Islet precursor cell (in vitro differentiated cells): ENCODE results near the gene PKP4.
A peak's percentile ranks its signal among the peaks of the same experiment; 100 is the strongest.

ENCODE experiments used
- DNase-seq: peaks from one replicate; pipeline ENCODE4 v3.0.0-alpha.2; 2018

PKP4 gene

GRCh38 chr2:158659483-158659882, 202.7 kb downstream of the PKP4 start:
- no peak for DNase-seq

GRCh38 chr2:158661231-158661630, 204.5 kb downstream of the PKP4 start:
- DNase-seq, result no peak

- no peak for DNase-seq
Observed at GRCh38 chr2:158662421-158662820, 205.7 kb downstream of the PKP4 start.

DNA sequence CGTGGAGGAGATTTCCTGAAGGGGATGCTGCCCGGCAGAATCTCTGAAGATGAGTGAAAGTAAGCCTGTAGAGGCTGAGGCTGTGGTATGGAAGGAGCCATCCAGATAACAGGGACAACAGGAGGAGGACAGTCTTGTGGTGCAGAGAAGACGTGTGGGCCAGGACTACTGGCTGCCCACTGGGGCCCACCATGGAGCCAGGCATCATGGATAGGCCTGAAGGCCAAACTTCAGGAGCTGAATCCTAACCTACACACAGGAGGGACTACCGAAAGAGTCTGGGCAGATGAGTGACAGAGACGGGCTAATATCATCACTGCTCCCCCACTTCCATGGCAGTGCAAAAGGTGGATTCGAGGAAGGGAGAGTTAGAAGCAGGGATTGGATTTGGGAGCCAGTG, 207.0 kb downstream of the PKP4 start:
- DNase-seq, result no peak

GRCh38 chr2:158664987-158665386, 208.2 kb downstream of the PKP4 start:
- DNase-seq, result no peak

GRCh38 chr2:158665536-158666302, 209.0 kb downstream of the PKP4 start:
- DNase-seq, result no peak

DNA sequence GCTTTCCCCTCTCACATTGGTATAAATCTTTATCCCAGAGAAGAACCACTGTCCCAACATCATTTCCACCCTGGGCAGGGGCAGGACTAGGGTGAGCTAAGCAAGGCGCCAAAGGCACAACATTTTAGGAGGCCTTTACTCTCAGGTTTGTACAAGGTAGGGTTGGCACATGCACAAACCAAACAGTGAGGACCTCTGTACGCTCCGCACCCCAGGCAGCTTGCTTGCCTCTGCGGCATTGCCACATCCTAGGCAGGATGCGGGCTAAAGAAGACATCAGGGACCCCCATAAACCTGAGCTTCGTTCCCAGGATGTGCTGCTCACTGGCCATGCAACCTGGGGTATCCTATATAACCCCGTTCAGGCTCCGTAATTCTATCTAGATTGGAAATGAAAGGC, 210.2 kb downstream of the PKP4 start:
- DNase-seq, result no peak

DNA sequence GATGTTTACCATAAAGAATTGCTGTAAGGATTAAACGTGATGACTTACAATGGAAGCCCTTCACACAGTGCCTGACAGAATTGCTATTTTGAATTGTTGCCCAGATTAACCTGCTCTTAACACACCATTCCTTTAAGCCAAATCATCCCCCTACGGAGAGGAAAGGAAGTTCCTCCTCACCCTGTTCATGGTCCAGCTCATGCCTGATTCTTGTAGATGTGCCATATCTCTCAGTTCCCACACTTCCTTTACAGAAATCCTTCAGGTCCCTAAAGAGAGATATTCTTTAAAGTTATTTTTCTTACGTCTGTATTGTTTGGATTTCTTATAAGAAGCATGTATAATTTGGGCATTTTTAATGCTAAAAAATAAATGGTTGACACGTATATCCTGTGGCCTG, 210.8 kb downstream of the PKP4 start:
- DNase-seq, result no peak

- DNase-seq, result no peak
Observed at GRCh38 chr2:158668001-158668765, 211.4 kb downstream of the PKP4 start.

DNA sequence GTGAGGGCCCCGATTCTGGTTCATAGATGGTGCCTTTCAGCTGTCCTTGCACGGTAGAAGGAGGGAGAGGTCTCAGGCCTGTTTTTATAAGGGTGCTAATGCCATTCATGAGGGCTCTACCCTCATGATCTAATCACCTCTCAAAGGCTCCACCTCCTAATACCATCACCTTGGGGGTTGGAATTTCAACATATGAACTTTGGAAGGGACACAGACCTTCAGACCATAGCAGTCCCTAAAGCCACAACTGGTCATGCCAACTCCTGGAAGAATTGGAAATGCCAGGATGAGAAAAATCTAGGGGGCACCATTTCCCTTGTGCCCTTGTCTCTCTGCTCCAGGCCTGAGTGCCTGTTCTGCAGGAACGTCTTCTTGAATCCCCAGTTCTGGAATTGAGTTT, 213.5 kb downstream of the PKP4 start:
- no peak for DNase-seq

DNA sequence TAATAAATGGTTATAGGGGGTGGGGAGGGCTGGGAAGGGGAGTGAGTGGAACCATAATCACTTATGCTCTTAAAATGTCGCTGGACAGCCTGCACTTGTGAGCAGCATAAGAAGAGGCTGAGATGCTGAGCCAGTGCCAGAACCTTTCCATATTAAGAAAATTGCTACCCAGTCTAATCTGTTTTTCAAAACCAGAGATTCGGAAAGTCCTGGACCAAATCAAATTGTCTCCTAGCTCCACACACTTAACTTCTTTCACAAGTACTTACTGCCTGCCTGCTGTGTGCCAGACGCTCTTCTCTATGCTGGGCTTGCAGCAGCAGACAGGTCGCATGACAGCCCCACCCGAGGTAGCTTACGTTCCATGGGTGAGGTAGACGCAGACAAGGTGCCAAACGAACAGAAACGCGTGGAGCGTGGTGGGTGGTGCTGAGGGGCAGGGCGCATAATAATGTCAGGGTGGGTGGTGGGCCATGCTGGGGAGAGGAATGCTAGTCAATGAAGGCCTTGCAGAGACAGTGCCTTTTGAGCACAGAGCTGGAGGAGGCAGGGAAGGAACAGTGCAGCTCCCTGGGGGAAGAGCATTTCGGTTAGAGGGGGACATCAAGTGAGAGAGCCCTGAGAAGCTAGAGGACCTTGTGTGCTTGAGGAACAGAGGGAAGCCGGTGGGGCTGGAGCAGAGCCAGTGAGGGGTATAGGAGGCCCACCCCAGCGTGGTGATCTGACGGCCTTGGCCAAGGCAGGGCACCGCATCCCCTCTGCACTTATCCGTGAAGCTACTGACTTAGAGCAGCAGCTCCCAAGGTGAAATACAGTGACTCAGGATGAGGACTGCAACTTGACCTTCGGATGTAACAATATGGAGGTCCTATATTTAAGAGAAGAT, 214.9 kb downstream of the PKP4 start:
- DNase-seq, result no peak

GRCh38 chr2:158676295-158676694, 219.5 kb downstream of the PKP4 start:
- DNase-seq, result no peak

GRCh38 chr2:158676696-158677095, 219.9 kb downstream of the PKP4 start:
- DNase-seq, result no peak

DNA sequence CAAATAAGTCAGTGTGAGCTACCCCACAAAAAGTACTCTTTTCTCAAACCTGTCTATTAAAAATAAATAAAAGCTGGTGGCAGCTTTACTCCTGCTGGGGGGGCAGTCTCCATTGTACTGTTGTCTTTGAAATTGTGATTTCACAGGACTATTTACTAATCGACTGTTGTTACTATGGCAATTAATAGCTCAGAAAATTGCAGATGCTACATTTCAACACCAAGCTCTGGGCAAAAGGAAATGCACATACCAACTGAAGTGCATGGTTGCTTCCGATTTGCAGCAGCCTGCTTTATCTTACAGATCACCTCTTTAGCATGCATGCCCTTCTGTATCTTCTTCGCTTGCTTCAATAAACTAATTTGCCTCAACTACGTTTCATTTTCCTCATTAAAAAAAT, 220.8 kb downstream of the PKP4 start:
- no peak for DNase-seq

GRCh38 chr2:158681816-158682215, 225.1 kb downstream of the PKP4 start:
- no peak for DNase-seq

DNA sequence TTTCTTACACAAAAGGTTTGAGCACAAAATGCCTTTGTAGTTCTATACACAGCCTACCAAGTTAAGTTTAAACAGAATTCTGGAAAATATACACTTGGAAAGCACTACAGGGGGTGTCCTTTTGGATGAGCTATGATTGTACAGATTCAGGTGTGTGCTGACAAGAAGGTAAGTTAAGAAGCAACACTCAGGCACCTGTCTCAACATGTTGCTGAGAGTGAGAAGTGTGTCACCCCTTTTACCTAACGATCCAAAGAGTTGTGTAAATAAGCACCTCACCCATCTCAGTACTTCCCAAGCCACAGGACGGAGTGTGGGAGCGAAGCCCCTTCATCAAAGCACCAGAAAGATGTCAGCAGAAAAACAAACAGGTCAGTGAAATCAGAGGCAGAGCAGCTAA, 228.9 kb downstream of the PKP4 start:
- no peak for DNase-seq

DNA sequence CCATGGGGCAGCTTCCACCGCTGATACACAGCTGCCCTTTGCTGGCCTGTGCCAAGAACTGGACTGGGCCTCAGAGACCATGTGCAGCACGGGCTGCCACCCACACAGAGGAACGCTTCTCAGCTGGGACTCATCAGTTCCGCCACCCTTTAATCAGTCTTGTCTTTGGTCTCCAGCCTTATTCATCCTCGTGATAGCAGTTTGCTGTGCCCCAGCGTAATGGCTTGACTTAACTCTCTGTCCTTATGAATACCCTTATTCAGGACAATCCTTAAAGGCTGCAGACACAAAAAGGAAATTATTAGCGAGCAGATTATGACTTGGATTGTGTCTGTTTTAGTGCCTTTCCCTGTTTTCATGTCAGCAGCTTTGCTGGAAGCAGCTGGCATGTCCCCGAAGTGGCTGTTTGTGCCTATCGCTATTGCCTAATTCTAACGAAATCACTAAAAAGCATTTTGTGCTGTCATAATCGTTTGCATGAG, 229.5 kb downstream of the PKP4 start:
- DNase-seq, result no peak

DNA sequence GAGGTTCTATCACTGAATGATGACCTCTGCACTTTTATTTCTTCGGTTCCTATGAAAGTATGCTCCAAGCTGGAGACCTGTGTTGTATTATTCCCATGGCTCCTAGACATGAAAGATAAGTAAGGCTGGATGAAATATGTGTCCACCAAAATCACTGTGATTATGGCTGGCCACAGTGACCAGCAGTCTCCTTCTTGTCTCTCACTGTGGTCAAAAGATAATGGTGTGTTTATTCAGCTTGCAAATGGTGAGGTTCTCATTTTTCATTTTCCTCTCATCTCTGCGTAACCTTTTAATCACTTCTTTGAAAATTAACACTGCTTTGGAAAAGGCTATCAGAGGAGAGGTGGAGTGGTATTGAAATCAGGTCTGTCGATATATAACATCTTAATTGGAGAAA, 230.6 kb downstream of the PKP4 start:
- DNase-seq, result no peak

DNA sequence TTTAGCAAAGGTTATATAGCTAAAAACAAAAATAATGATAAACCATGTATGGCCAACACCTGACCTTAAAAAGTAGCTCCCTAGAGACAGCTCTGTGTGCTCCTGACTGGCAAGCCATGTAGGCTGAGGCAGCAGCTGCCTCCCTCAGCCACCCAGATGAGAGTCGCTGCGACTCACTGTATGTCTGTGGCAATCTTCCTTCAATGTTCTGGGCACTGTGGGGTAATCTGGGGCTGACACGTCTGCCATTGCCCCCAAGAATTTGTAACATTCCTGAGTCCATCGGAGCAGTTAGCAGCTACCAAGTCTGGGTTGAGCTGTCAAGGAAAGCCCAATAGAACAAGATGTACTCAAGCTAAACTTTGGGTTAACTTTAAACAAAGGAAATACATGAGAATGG, 232.0 kb downstream of the PKP4 start:
- peak; percentile 65 for DNase-seq

DNA sequence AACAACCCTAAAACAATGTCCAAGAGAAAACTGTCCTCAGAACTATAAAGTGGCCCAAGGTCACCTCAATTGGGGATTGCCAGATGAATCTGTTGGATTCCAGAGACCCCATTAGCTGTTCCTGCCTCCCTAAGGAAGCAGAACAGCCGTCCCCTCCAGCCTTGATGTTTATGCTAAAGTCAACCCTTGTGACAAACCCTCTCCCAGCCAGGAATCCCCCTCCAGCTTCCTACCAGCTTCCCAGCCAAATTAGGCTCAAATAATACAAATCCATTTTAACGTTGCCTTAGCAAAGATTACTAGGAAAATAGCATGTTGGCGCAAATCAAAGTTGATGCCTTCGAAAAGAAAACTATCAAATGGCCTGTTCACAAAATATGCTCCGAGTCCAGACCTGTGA, 232.6 kb downstream of the PKP4 start:
- no peak for DNase-seq

GRCh38 chr2:158690823-158691222, 234.1 kb downstream of the PKP4 start:
- no peak for DNase-seq

- no peak for DNase-seq
Observed at GRCh38 chr2:158691619-158692018, 234.9 kb downstream of the PKP4 start.

DNA sequence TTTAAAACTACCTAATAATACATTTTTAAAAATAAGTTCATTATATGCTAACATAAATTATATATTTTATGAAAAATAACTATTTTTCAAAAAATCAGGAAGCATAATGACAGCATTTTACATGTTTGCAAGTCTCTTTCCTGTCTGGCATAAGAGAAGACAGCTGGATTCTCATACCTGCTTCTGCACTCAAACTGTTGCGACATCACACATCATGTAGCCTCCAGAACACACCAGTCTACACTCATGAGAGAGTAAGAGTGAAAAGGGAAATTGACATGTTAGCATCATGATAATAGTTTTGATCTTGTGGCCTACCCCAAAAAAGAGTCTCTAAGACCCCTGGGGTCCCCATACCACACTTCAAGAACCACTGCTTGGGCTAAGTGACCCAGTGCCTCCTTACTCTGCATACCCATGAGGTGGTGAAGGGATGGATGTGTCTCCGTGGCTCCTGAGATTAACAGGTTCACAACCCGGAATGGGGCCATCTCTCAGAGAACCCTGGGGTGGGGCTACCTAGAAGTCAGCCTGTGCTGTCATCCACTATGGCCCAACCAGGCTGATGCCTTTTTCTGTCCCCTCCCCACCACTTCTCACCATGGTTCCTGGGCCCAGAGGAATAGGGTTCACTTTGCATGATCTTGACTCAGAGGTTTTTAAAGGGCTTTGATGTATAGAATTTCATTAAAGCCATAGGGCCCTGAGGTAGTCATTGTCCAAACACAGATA, 235.8 kb downstream of the PKP4 start:
- no peak for DNase-seq
